Ovary (tissue), 9 donors: ENCODE data around the gene CMIP. TPM values are rescaled to one million over a fixed set of nuclear protein-coding genes. Genes with fewer than 3 reads are reported as not detected.

ENCODE experiments used
- DNase-seq, 5 donors: peaks; one replicate each; pipeline ENCODE4 v3.0.0-alpha.2; 2019 to 2020
- H3K27ac ChIP-seq, 2 donors: fragments of 200-600 bp; one replicate each; pipeline versions ENCODE4 v1.5.1 to v1.8.0; 2019 to 2022
- H3K27me3 ChIP-seq: fragments of 200-600 bp; one replicate; pipeline ENCODE4 v1.8.0; 2022
- H3K36me3 ChIP-seq: fragments of 200-600 bp; sonication (generic); one replicate; pipeline ENCODE4 v1.5.1; 2019
- H3K4me1 ChIP-seq: one replicate; pipeline ENCODE4 v1.8.1; 2013; ENCODE audit warnings: mild to moderate bottlenecking, moderate library complexity; ENCODE audit not compliant: insufficient read depth
- H3K4me3 ChIP-seq: fragments of 200-600 bp; sonication (generic); one replicate; pipeline ENCODE4 v1.5.1; 2017
- H3K9me3 ChIP-seq, 2 donors: fragments of 200-600 bp in 1 of 2; sonication (generic) in 1 of 2; one replicate each; pipeline versions ENCODE4 v1.5.1 to v1.8.1; 2013 to 2019; ENCODE audit warnings: mild to moderate bottlenecking in 1 of 2, moderate library complexity in 1 of 2
- CTCF ChIP-seq, 3 donors: fragments of 450-650 bp in 2 of 3; fragments of 200-600 bp in 1 of 3; IDR thresholded peaks; one replicate each; pipeline versions ENCODE4 v1.5.1 to v1.8.0; 2016 to 2022; ENCODE audit warnings: antibody characterized with exemption in 3 of 3, mild to moderate bottlenecking in 1 of 3
- EP300 ChIP-seq: sonication (generic); formaldehyde crosslinking; IDR thresholded peaks from one replicate; pipeline ENCODE4 v1.6.1; 2017; ENCODE audit warnings: antibody characterized with exemption
- POLR2A ChIP-seq: fragments of 450-650 bp; IDR thresholded peaks from one replicate; pipeline ENCODE4 v1.6.1; 2017; ENCODE audit warnings: antibody characterized with exemption, mild to moderate bottlenecking, moderate library complexity
- WGBS, 3 donors: extraction: QIAGEN DNeasy Blood & Tissue Kit in 1 of 3; methylation state at CpG; one replicate each; pipeline versions ENCODE4 v1.1.5 to v1.1.7; 2013 to 2017; 5-methylcytosine and 5-hydroxymethylcytosine counted together
- intact Hi-C, 4 donors: fragments of 100-400 bp; cut with DNase I; formaldehyde crosslinking; loops; one replicate each; pipeline versions ENCODE4 v1.11.0 to v1.15.1; 2022 to 2023
- polyA plus RNA-seq, 2 donors: library from polyadenylated mRNA; stranded (reverse); fragments of 200-250 nt in 1 of 2; fragments of 350-450 nt in 1 of 2; fragmentation: Illumina TruSeq in 1 of 2; extraction: RNeasy Lipid Tissue Mini Kit (QIAGEN cat#74804) in 1 of 2; gene quantifications; one replicate each; pipeline ENCODE4 v1.2.3, GENCODE V29; 2013 to 2014
- total RNA-seq, 7 donors: library from RNA; depleted of rRNA in 2 of 7; stranded (reverse); fragments of >200 nt in 2 of 7; fragmentation: NEBNext Ultra II Directional in 3 of 7; extraction: Animal tissue kit (Norgen Biotek cat#: 25700) in 3 of 7; gene quantifications; one replicate each; pipeline versions ENCODE4 v1.1.0 to v1.2.4, GENCODE V29; 2016 to 2023
- donor health status: DM: no; HTN: no; CAD: no; lungs with moderate emphysema.
- donor health status: DM: no; HTN: no; CAD: no.
- donor health status: Bipolar disorder and iron deficiency.
- donor health status: DM: yes; HTN: yes; CAD: no.
- donor health status: DM: no; HTN: no; CAD: no.
- donor health status: DM: yes; HTN: yes; CAD: no.

CMIP gene
- total and polyA plus RNA-seq, 9 donors = 19.4 to 68.2 (median 38.7) TPM

- WGBS, 3 donors = 56 to 66% (median 65%) methylated on average over 7 of the region's 7 CpGs
- intact Hi-C loops = loop anchor here in 1 of 4 donors (10.0 kb wide), 1 partner anchor 714 kb away; the partner anchor contains the start of gene ATMIN
Measured at GRCh38 chr16:81748476-81749198, 304.0 kb downstream of the CMIP start.

GRCh38 chr16:81752225-81752875 lies 307.7 kb downstream of the CMIP start:
- 59 to 61% (median 60%) methylated on average over 11 to 13 of the region's 13 CpGs for WGBS, 3 donors
- H3K9me3 ChIP-seq = no peaks in the 10 kb centered on the region
- intact Hi-C loops = no loop called here
- no peaks in the 10 kb centered on the region for H3K36me3 ChIP-seq
- no peaks in the 10 kb centered on the region for H3K27me3 ChIP-seq
- peak in 1 of 5 donors; percentile 22 for DNase-seq
- no peak overlapping the region for H3K27ac ChIP-seq
- H3K4me3 ChIP-seq = no peak overlapping the region
- no peak for TF ChIP-seq EP300
- TF ChIP-seq CTCF (IDR thresholded peaks at IDR 0.05) = no peak
- TF ChIP-seq POLR2A = no peak
- no peaks in the 10 kb centered on the region for H3K4me1 ChIP-seq

More at GRCh38 chr16:81748476-81749198, 304.0 kb downstream of the CMIP start:
- Histone ChIP-seq H3K9me3 (no peaks in the 10 kb centered on the region), H3K27me3 (no peaks in the 10 kb centered on the region), H3K36me3 (no peaks in the 10 kb centered on the region), H3K4me1 (peaks cover 4% of the 10 kb centered on the region), H3K4me3 (no peak overlapping the region), H3K27ac (no peak overlapping the region)
- no peak for TF ChIP-seq CTCF (IDR thresholded peaks at IDR 0.05)
- no peak for TF ChIP-seq EP300
- TF ChIP-seq POLR2A = no peak
- DNase-seq = no peak

- intact Hi-C loops = no loop called here
- no peaks in the 10 kb centered on the region for H3K9me3 ChIP-seq
- H3K4me1 ChIP-seq = no peaks in the 10 kb centered on the region
- no peak overlapping the region for H3K4me3 ChIP-seq
- 92 to 96% (median 95%) methylated on average over 7 of the region's 7 CpGs for WGBS, 3 donors
- no peaks in the 10 kb centered on the region for H3K36me3 ChIP-seq
- no peaks in the 10 kb centered on the region for H3K27me3 ChIP-seq
- TF ChIP-seq EP300 = no peak
- no peak for TF ChIP-seq POLR2A
- no peak for TF ChIP-seq CTCF (IDR thresholded peaks at IDR 0.05)
- no peak overlapping the region for H3K27ac ChIP-seq
- DNase-seq = no peak
Measured at GRCh38 chr16:81752876-81753227, 308.2 kb downstream of the CMIP start.

GRCh38 chr16:81754858-81755257 lies 310.2 kb downstream of the CMIP start:
- Histone ChIP-seq H3K4me3 (no peak overlapping the region), H3K27me3 (no peaks in the 10 kb centered on the region), H3K9me3 (no peaks in the 10 kb centered on the region), H3K4me1 (no peaks in the 10 kb centered on the region), H3K27ac (no peak overlapping the region), H3K36me3 (no peaks in the 10 kb centered on the region)
- TF ChIP-seq POLR2A = no peak
- TF ChIP-seq CTCF (IDR thresholded peaks at IDR 0.05) = no peak
- TF ChIP-seq EP300 = no peak
- intact Hi-C loops = no loop called here
- no peak for DNase-seq
- 56 to 86% (median 86%) methylated on average over 1 of the region's 1 CpG for WGBS, 3 donors
